GM11168 (cell line): ENCODE data around the gene TMEM50A.
"Not testable (repeated sequence)": the region's sequence is repeated elsewhere in the genome, so short reads cannot be mapped to it uniquely, and the experiment has no call there.

Source experiments
- in situ Hi-C: fragments of 300-500 bp; cut with MboI; formaldehyde crosslinking; loops from one replicate; pipeline ENCODE4 v1.12.0; 2022; ENCODE audit warnings: low sequenced_read_pairs; ENCODE audit not compliant: unreplicated experiment

TMEM50A gene

DNA sequence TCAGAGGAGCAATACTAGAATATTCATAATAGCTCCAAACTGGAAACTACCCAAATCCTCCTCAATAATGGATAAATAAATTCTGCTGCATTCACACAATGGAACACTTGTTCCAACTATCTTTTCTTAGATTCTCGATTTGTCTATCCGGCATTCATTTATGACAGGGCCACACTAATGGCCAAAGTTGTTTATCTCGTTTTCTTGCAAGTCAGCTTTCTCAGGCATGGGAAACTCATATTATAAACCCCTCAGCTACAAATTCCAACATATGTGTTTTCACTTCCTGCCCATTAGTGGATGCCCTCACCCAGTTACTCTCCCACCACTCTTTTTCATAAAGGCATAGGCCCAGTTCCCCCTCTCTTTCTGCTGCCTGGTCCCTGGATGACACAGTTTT is 40.2 kb downstream of the TMEM50A start:
- in situ Hi-C loops, result not testable (repeated sequence)

DNA sequence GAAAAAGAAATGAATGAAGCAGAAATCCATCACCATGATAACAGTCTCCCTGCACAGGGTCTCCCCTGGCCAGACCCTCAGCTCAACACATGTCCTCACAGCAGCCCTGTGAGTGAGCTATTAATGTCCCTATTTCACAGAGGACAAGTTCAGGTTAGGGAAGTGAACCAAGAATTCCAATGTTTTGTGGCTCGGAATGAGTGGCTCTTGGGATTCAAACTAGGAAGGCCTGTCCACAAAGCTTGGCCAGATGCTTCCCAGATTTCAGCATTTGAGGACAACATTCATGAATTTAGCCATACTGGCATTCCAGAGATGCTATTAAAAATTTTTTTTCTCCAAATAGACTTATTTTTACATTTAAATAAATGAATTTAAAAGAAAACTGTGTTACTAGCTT is 44.4 kb downstream of the TMEM50A start:
- in situ Hi-C loops, result not testable (repeated sequence)

DNA sequence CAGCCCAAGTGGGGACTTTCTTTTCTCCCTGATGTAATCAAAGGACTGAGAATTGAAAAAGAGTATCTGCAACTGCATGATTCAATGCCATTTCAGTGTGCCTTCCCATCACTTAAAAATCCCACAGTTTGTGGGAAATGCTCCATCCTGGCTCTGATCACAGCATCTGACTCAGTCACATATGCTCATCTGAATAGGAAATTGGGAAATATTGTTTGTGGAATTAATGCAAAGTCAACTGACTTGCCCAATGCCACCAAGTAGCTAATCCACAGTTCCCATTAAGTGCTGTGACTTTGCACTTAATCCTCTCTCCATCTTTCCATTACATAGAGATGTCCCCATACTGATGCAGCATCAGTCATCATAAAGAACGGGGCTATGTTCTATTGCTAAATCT is 45.0 kb downstream of the TMEM50A start:
- in situ Hi-C loops, result not testable (repeated sequence)

DNA sequence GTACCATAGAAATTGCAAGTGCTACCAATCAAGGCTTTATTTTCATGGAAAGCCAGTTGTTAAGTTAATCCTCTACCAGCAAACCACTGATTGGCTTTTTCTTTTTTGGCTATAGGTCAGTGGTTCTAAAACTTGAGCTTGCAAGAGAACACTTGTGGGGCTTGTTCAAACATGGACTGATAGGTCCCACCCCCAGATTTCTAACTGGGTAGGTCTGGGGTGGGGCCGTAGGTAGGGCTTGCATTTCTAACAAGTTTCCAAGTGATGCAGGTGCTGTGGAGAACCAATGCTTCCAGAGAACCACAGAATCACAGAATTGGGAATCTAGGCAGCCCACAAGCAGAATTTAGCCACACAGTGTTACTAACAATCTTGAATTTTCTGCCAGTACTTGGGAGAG is 45.7 kb downstream of the TMEM50A start:
- in situ Hi-C loops, result not testable (repeated sequence)

GRCh38 chr1:25387096-25387495 is 49.0 kb downstream of the TMEM50A start:
- in situ Hi-C loops, result not testable (repeated sequence)

DNA sequence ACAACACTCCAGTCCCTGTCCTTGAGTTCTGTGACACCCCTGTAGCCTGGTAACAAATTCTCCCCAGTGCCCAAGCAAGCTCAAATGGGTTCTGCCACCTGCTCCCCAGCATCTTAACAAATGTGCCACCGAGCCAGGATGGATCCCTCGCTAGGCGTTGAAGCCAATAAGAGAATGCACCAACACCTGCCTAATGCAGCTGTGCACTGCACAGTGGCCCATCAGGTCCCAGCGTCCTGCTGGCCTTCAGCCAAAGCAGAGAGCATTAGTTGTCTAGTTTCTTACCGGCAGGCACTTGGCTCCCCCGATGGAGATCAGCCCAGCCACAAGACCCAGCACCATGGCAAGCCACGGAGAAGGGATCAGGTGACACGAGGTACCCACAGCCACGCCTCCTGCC is 50.6 kb downstream of the TMEM50A start:
- in situ Hi-C loops, result not testable (repeated sequence)

GRCh38 chr1:25389721-25390120 is 51.6 kb downstream of the TMEM50A start:
- in situ Hi-C loops, result not testable (repeated sequence)

- in situ Hi-C loops, result no loop called here
These were observed 54.7 kb downstream of the TMEM50A start for GRCh38 chr1:25392841-25393240.

DNA sequence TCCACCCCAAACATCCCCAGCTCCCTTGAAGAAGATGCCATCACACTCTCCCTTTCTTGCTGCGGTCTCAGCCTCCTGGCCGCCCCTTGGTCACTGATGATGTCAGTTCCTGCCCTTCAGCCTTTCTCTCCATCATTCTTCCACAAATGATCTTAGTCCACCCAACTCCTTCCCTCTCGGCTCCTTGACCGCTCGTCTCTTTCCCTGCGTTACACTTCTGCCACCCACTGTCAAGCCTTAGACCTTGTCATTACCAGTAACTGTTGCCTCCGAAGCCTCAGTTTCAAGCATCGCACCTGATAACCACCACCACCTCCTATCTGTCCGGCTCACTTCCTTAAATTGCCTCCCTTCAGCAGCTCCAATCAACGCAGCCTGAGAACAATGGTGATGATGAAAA is 59.4 kb downstream of the TMEM50A start:
- in situ Hi-C loops, result not testable (repeated sequence)

GRCh38 chr1:25398079-25398478 is 59.9 kb downstream of the TMEM50A start:
- in situ Hi-C loops, result not testable (repeated sequence)

DNA sequence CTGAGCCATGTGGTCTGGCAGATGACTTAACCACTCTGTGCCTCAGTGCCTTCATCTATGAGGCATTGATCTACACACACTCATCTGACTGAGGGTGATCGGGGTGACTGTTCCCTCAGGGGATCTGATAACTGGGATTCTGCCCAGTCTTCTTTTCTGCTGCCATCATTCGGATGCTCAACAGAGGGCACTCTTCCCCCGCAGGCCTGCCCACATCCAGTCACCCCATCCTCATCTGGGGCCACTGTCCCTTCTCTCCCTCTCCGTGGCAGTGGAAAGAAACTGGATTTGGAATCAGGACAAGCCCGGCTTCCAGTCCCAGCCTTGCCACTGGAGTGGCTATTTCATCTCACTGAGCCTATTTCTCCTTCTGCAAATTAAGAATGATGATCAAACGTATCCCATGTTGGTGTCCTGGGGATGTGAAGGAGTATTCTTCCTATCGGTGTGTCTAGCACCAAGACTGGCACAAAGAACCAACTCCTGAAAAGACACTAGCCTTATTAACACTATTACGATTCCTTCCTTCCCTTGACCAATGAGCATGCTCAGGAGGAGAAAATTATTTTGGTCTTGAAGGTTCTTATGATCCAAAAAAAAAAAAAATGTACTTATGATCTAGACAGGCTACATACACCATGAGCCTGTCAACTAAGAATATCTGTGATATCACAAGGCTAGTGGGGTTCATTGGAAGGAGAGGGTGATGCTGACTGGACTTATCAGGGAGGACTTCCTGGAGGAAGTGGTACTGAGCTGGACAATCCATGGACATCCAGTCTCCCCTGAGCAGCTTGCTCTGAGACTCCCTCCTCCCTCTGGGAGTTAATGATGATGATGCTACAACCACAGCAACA is 65.0 kb downstream of the TMEM50A start:
- in situ Hi-C loops, result loop anchor here (5.0 to 25.0 kb wide), 2 partner anchors 111 to 409 kb away; partner anchors contain the start of genes MTFR1L and SELENON

- in situ Hi-C loops, result loop anchor here (25.0 kb wide), 1 partner anchor 406 kb away; the partner anchor contains the start of genes MTFR1L and SELENON
These were observed 67.7 kb downstream of the TMEM50A start for GRCh38 chr1:25405731-25406305.

DNA sequence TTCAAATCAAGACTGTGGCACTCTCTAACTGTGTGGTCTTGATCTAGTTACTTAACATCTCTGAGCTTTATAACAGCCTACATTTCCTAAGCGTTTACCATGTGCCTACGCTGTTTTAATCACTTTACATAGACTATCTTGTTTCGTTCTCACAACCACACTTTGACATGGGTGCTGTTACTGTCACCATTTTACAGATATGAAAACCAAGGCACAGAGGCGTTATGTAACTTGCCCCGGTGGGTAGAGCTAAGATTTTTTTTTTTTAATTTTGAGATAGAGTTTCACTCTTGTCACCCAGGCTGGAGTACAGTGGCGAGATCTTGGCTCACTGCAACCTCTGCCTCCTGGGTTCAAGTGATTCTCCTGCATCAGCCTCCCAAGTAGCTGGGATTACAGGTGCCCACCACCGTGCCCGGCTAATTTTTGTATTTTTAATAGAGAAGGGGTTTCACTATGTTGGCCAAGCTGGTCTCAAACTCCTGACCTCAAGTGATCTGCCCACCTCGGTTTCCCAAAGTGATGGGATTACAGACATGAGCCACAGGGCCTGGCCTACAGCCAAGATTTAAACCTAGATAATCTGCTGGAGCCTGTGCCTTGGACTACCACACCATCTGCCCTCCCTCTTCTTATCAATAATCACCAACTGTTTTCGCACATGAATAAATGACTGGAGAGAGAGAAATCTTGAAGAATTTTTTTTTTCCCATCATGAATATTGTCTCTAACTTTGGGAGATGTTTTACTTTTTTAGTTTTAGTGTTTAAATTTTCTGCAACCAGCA is 71.7 kb downstream of the TMEM50A start:
- in situ Hi-C loops, result loop anchor here (10.0 to 25.0 kb wide), 2 partner anchors 135 to 402 kb away; partner anchors contain the start of genes MTFR1L, RHD and SELENON
